H9 (cell line): Measurements from ENCODE around the gene DAB2IP. TPM values are rescaled to one million over a fixed set of nuclear protein-coding genes. Genes with fewer than 3 reads are reported as not detected.

ENCODE experiments used
- DNase-seq: peaks from one replicate; pipeline ENCODE4 v3.0.0-alpha.2; 2017
- H2AFZ ChIP-seq: one replicate; pipeline ENCODE4 v1.6.1; 2013; ENCODE audit warnings: mild to moderate bottlenecking, low read length, control low read depth, moderate library complexity
- H2AK5ac ChIP-seq: 2 replicates; pipeline ENCODE4 v1.6.1; 2013; ENCODE audit warnings: low read length, control low read depth, mixed read lengths; ENCODE audit not compliant: insufficient read length
- H2BK120ac ChIP-seq: one replicate; pipeline ENCODE4 v1.6.1; 2013; ENCODE audit warnings: low read depth, mild to moderate bottlenecking, low read length, control low read depth, inconsistent platforms; ENCODE audit not compliant: poor library complexity, severe bottlenecking
- H2BK12ac ChIP-seq: 2 replicates; pipeline ENCODE4 v1.6.1; 2013; ENCODE audit warnings: low read length, control low read depth, mixed read lengths, low read depth; ENCODE audit not compliant: insufficient read length
- H2BK15ac ChIP-seq: 2 replicates; pipeline ENCODE4 v1.6.1; 2013; ENCODE audit warnings: low read depth, low read length, control low read depth
- H2BK20ac ChIP-seq: one replicate; pipeline ENCODE4 v1.6.1; 2013; ENCODE audit warnings: low read depth, mild to moderate bottlenecking, low read length, control low read depth, inconsistent platforms; ENCODE audit not compliant: poor library complexity, severe bottlenecking
- H2BK5ac ChIP-seq: 2 replicates; pipeline ENCODE4 v1.6.1; 2013; ENCODE audit warnings: low read length, control low read depth, mixed read lengths; ENCODE audit not compliant: insufficient read length
- H3K14ac ChIP-seq: 2 replicates; pipeline ENCODE4 v1.6.1; 2013; ENCODE audit warnings: low read length, control low read depth; ENCODE audit not compliant: insufficient read depth
- H3K18ac ChIP-seq: 2 replicates; pipeline ENCODE4 v1.6.1; 2013; ENCODE audit warnings: low read depth, mild to moderate bottlenecking, mixed read lengths, low read length, control low read depth; ENCODE audit not compliant: insufficient read length
- H3K23ac ChIP-seq: 2 replicates; pipeline ENCODE4 v1.6.1; 2013; ENCODE audit warnings: low read length, control low read depth, mixed read lengths, low read depth; ENCODE audit not compliant: insufficient read length
- H3K23me2 ChIP-seq: 2 replicates; pipeline ENCODE4 v1.6.1; 2013; ENCODE audit warnings: low read depth, mild to moderate bottlenecking, mixed read lengths, low read length, control low read depth; ENCODE audit not compliant: insufficient read length, poor library complexity, severe bottlenecking
- H3K27ac ChIP-seq: 2 replicates; pipeline ENCODE4 v1.5.1; 2013; ENCODE audit warnings: low read length, control low read depth, mixed read lengths, low read depth; ENCODE audit not compliant: insufficient read length
- H3K27me3 ChIP-seq: 2 replicates; pipeline ENCODE4 v1.6.1; 2013; ENCODE audit warnings: low read length, control low read depth, inconsistent platforms; ENCODE audit not compliant: insufficient read depth
- H3K4ac ChIP-seq: 2 replicates; pipeline ENCODE4 v1.6.1; 2013; ENCODE audit warnings: low read depth, mild to moderate bottlenecking, control low read depth, inconsistent platforms, low read length, moderate library complexity
- H3K4me1 ChIP-seq: 2 replicates; pipeline ENCODE4 v1.6.1; 2013; ENCODE audit warnings: low read length, control low read depth, inconsistent platforms; ENCODE audit not compliant: insufficient read depth
- H3K4me2 ChIP-seq: 2 replicates; pipeline ENCODE4 v1.6.1; 2013; ENCODE audit warnings: low read length, control low read depth, mixed read lengths; ENCODE audit not compliant: insufficient read length, insufficient read depth
- H3K56ac ChIP-seq: 2 replicates; pipeline ENCODE4 v1.6.1; 2013; ENCODE audit warnings: low read depth, mild to moderate bottlenecking, mixed read lengths, low read length, control low read depth; ENCODE audit not compliant: insufficient read length
- H3K79me1 ChIP-seq: 2 replicates; pipeline ENCODE4 v1.6.1; 2013; ENCODE audit warnings: low read depth, mild to moderate bottlenecking, moderate library complexity, low read length, control low read depth, inconsistent platforms; ENCODE audit not compliant: insufficient read depth, poor library complexity, severe bottlenecking
- H3K79me2 ChIP-seq: 2 replicates; pipeline ENCODE4 v1.6.1; 2013; ENCODE audit warnings: low read length, control low read depth, inconsistent platforms; ENCODE audit not compliant: insufficient read depth
- H3K9ac ChIP-seq: 2 replicates; pipeline ENCODE4 v1.6.1; 2013; ENCODE audit warnings: low read length, control low read depth, mixed read lengths; ENCODE audit not compliant: insufficient read length; ENCODE audit errors: extremely low read depth
- H3K9me3 ChIP-seq: one replicate; pipeline ENCODE4 v1.6.1; 2013; ENCODE audit warnings: low read depth, low read length, inconsistent platforms; ENCODE audit not compliant: control insufficient read depth
- H3T11ph ChIP-seq: one replicate; pipeline ENCODE4 v1.6.1; 2013; ENCODE audit warnings: mild to moderate bottlenecking, low read length, control low read depth, inconsistent platforms
- H4K20me1 ChIP-seq: one replicate; pipeline ENCODE4 v1.6.1; 2013; ENCODE audit not compliant: control insufficient read depth, insufficient read length, insufficient read depth
- H4K5ac ChIP-seq: 2 replicates; pipeline ENCODE4 v1.6.1; 2013; ENCODE audit warnings: low read depth, mild to moderate bottlenecking, mixed read lengths, low read length, control low read depth; ENCODE audit not compliant: insufficient read length
- H4K8ac ChIP-seq: replicated peaks from 2 replicates; pipeline ENCODE4 v1.6.1; 2013; ENCODE audit warnings: low read length, control low read depth, mixed read lengths, low read depth; ENCODE audit not compliant: insufficient read length
- H4K91ac ChIP-seq: 2 replicates; pipeline ENCODE4 v1.6.1; 2013; ENCODE audit warnings: low read depth, mild to moderate bottlenecking, moderate library complexity, mixed read lengths, low read length, control low read depth; ENCODE audit not compliant: insufficient read length
- H3K27ac Mint-ChIP-seq, 3 experiments: 2 replicates in 2 of 3; 3 replicates in 1 of 3; pipeline ENCODE4 v1.8.0; 2020 to 2021; ENCODE audit warnings: mixed read lengths in 3 of 3, mild to moderate bottlenecking in 1 of 3, moderate library complexity in 1 of 3
- H3K27me3 Mint-ChIP-seq: 2 replicates; pipeline ENCODE4 v1.8.0; 2021; ENCODE audit warnings: low read depth, mild to moderate bottlenecking, moderate library complexity, mixed read lengths
- H3K36me3 Mint-ChIP-seq, 3 experiments: 2 replicates in 2 of 3; 3 replicates in 1 of 3; pipeline ENCODE4 v1.8.0; 2020 to 2021; ENCODE audit warnings: low read depth in 3 of 3, mixed read lengths in 3 of 3; ENCODE audit not compliant: insufficient read depth in 1 of 3
- H3K4me1 Mint-ChIP-seq, 2 experiments: 2 replicates each; pipeline ENCODE4 v1.8.0; 2020; ENCODE audit warnings: mixed read lengths in 2 of 2
- H3K4me3 Mint-ChIP-seq, 2 experiments: 2 replicates in 1 of 2; 3 replicates in 1 of 2; pipeline ENCODE4 v1.8.0; 2020 to 2021; ENCODE audit warnings: mild to moderate bottlenecking in 2 of 2, mixed read lengths in 2 of 2, moderate library complexity in 1 of 2
- H3K9me3 Mint-ChIP-seq, 2 experiments: 2 replicates in 1 of 2; 3 replicates in 1 of 2; pipeline ENCODE4 v1.8.0; 2020; ENCODE audit warnings: mild to moderate bottlenecking in 2 of 2, mixed read lengths in 2 of 2, moderate library complexity in 1 of 2
- total RNA-seq: library from RNA; stranded (reverse); gene quantifications from 2 replicates; pipeline ENCODE4 v1.2.1, GENCODE V29; 2021
- TF ChIP-seq, protein P1 (sequence below): fragments of 200-600 bp; sonication (generic); conservative IDR thresholded peaks from 3 replicates; pipeline ENCODE4 v1.8.0; 2021; ENCODE audit warnings: antibody characterized with exemption, mild to moderate bottlenecking

Gene DAB2IP
- total RNA-seq, 1 experiment from 2014 or later, result 22.6 TPM

DNA sequence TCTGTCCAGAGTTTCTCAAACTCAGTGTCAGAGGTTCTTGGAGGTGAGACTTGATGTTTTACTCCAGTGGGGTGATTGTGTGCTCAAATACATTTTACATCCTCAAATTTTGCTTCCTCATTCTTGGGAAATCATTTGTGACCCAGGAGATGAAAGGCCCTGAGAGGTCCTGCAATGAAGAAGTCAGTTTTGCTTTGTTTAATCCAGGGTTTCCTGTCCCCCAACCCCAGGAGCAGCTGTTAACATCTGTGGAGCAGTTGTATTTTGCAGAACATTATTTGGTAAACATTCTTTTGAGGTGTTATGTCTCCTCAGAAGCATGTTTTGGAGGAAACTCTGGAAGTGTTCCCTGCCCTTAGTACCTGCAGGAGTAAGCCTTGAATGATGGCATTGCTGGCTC lies 59.8 kb downstream of the DAB2IP start:
- H2BK20ac ChIP-seq, result no peak overlapping the region
- no peak overlapping the region for H3K4me2 ChIP-seq
- H3K4me1 ChIP-seq, result no peaks in the 10 kb centered on the region
- H3K27ac ChIP-seq, result no peak overlapping the region
- no peak overlapping the region for H2BK120ac ChIP-seq
- H3K9me3 Mint-ChIP-seq, result no peaks in the 10 kb centered on the region; a peak in 1 of 5 replicates
- DNase-seq, result no peak
- H2BK12ac ChIP-seq, result no peak overlapping the region
- no peak overlapping the region for H2BK15ac ChIP-seq
- H3K36me3 Mint-ChIP-seq, result peaks cover 0 to 4% (median 4%) of the 10 kb centered on the region in 3 experiments; a peak in 2 of 7 replicates
- H4K20me1 ChIP-seq, result peaks cover 2% of the 10 kb centered on the region
- TF ChIP-seq, protein P1, sequence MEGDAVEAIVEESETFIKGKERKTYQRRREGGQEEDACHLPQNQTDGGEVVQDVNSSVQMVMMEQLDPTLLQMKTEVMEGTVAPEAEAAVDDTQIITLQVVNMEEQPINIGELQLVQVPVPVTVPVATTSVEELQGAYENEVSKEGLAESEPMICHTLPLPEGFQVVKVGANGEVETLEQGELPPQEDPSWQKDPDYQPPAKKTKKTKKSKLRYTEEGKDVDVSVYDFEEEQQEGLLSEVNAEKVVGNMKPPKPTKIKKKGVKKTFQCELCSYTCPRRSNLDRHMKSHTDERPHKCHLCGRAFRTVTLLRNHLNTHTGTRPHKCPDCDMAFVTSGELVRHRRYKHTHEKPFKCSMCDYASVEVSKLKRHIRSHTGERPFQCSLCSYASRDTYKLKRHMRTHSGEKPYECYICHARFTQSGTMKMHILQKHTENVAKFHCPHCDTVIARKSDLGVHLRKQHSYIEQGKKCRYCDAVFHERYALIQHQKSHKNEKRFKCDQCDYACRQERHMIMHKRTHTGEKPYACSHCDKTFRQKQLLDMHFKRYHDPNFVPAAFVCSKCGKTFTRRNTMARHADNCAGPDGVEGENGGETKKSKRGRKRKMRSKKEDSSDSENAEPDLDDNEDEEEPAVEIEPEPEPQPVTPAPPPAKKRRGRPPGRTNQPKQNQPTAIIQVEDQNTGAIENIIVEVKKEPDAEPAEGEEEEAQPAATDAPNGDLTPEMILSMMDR, result no peak
- no peaks in the 10 kb centered on the region for H3K27me3 Mint-ChIP-seq
- no peaks in the 10 kb centered on the region for H3K9me3 ChIP-seq
- H2AK5ac ChIP-seq, result no peak overlapping the region
- no peak overlapping the region for H4K91ac ChIP-seq
- no peak overlapping the region for H3T11ph ChIP-seq
- H3K79me1 ChIP-seq, result peaks cover 4% of the 10 kb centered on the region
- H4K5ac ChIP-seq, result no peak overlapping the region
- no peak overlapping the region for H3K4ac ChIP-seq
- no peak overlapping the region for H2AFZ ChIP-seq
- no peak overlapping the region for H3K14ac ChIP-seq
- peaks cover 11 to 25% of the 10 kb centered on the region in 2 experiments for H3K4me1 Mint-ChIP-seq
- H3K27ac Mint-ChIP-seq, result no peak overlapping the region
- H2BK5ac ChIP-seq, result no peak overlapping the region
- H4K8ac ChIP-seq, result no peak overlapping the region
- no peak overlapping the region for H3K9ac ChIP-seq
- peaks cover 4% of the 10 kb centered on the region; the same call in 1 of the 2 replicates for H3K79me2 ChIP-seq
- no peaks in the 10 kb centered on the region for H3K23me2 ChIP-seq
- no peaks in the 10 kb centered on the region for H3K27me3 ChIP-seq
- H3K56ac ChIP-seq, result no peak overlapping the region
- no peak overlapping the region for H3K4me3 Mint-ChIP-seq
- no peak overlapping the region for H3K23ac ChIP-seq
- no peak overlapping the region for H3K18ac ChIP-seq
